ENCODE results near the gene DHFR.

GRCh38 chr5:80695666-80696065, 40.9 kb upstream of the DHFR start:
- TF ChIP-seq POLR2A (IDR thresholded peaks at IDR 0.05) = no peak
- no peak for TF ChIP-seq CTCF (IDR thresholded peaks at IDR 0.05)

Data from thyroid gland (tissue), 4 donors.